ENCODE data around the gene RNF145. TPM values are rescaled to one million over a fixed set of nuclear protein-coding genes. Genes with fewer than 3 reads are reported as not detected.

RNF145 gene
- total RNA-seq, 1 donor from 2014 or later = 220 TPM

- TF ChIP-seq CTCF (IDR thresholded peaks at IDR 0.05) = no peak
- no peak overlapping the region for H3K4me3 ChIP-seq
- no peaks in the 10 kb centered on the region for H3K4me1 ChIP-seq
- intact Hi-C loops (cut with DNase I) = no loop called here
- no peaks in the 10 kb centered on the region for H3K36me3 ChIP-seq
- H3K27me3 ChIP-seq = no peaks in the 10 kb centered on the region
- H3K9me3 ChIP-seq = no peaks in the 10 kb centered on the region
- DNase-seq = no peak
- no peak for ATAC-seq
- H3K27ac ChIP-seq = no peak overlapping the region
These were observed 17.1 kb upstream of the RNF145 start for GRCh38 chr5:159226451-159226850.

DNA sequence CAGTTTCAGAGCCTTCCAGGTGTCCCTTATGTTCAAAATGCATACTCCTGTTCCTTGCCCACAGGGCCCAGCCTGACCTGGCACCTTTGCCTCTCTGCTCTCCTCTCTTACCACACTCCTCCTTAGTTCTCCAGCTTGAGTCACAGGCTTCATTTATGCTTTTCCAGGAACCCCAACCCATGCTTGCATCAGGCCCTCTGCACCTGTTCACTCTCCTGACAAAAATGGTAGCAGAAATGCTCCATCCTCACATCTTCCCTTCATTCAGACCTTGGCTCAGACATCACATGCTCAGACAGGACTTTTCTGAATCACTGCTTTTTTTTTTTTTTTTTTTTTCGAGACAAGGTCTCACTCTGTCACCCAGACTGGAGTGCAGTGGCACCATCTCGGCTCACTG is 15.1 kb upstream of the RNF145 start:
- no peak for TF ChIP-seq CTCF (IDR thresholded peaks at IDR 0.05)
- H3K36me3 ChIP-seq = no peaks in the 10 kb centered on the region
- H3K9me3 ChIP-seq = no peaks in the 10 kb centered on the region
- no peaks in the 10 kb centered on the region for H3K27me3 ChIP-seq
- no peaks in the 10 kb centered on the region for H3K4me1 ChIP-seq
- DNase-seq (no peak), ATAC-seq (no peak)
- no peak overlapping the region for H3K27ac ChIP-seq
- no peak overlapping the region for H3K4me3 ChIP-seq
- intact Hi-C loops (cut with DNase I) = no loop called here

GRCh38 chr5:159223469-159223868 is 14.1 kb upstream of the RNF145 start:
- TF ChIP-seq CTCF (IDR thresholded peaks at IDR 0.05) = no peak
- Histone ChIP-seq H3K4me1 (peaks cover 2% of the 10 kb centered on the region), H3K4me3 (no peak overlapping the region), H3K27ac (no peak overlapping the region), H3K27me3 (no peaks in the 10 kb centered on the region), H3K9me3 (no peaks in the 10 kb centered on the region), H3K36me3 (no peaks in the 10 kb centered on the region)
- intact Hi-C loops (cut with DNase I) = no loop called here
- ATAC-seq = no peak
- no peak for DNase-seq

DNA sequence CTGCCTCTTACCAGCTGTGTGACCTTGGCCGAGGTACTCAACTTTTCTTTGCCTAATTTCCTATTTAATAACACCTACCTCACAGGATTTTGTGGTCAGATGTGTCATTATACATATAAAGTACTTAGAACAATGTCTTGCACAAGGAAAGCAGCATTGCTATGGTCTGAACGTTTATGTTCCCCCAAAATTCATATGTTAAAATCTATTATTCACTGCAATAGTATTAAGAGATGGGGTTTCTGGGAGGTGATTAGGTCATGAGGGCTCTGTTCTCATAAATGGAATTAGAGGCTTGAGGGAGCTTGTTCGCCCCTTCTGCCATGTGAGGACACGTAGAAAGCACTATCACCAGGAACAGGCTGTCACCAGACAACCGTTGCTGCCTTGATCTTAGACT is 10.9 kb upstream of the RNF145 start:
- intact Hi-C loops (cut with DNase I) = no loop called here

GRCh38 chr5:159218595-159219023 is 9.3 kb upstream of the RNF145 start:
- no peak for TF ChIP-seq CTCF (IDR thresholded peaks at IDR 0.05)
- H3K9me3 ChIP-seq = no peaks in the 10 kb centered on the region
- intact Hi-C loops (cut with DNase I) = no loop called here
- DNase-seq = no peak
- H3K27me3 ChIP-seq = no peaks in the 10 kb centered on the region
- H3K27ac ChIP-seq = no peak overlapping the region
- H3K36me3 ChIP-seq = no peaks in the 10 kb centered on the region
- H3K4me3 ChIP-seq = no peak overlapping the region
- peaks cover 7% of the 10 kb centered on the region for H3K4me1 ChIP-seq
- no peak for ATAC-seq

More for the DNA sequence above, 10.9 kb upstream of the RNF145 start:
- Histone ChIP-seq H3K36me3 (no peaks in the 10 kb centered on the region), H3K4me1 (peaks cover 7% of the 10 kb centered on the region), H3K27me3 (no peaks in the 10 kb centered on the region), H3K4me3 (no peak overlapping the region), H3K9me3 (no peaks in the 10 kb centered on the region), H3K27ac (no peak overlapping the region)
- ATAC-seq (no peak), DNase-seq (no peak)
- TF ChIP-seq CTCF (IDR thresholded peaks at IDR 0.05) = no peak

DNA sequence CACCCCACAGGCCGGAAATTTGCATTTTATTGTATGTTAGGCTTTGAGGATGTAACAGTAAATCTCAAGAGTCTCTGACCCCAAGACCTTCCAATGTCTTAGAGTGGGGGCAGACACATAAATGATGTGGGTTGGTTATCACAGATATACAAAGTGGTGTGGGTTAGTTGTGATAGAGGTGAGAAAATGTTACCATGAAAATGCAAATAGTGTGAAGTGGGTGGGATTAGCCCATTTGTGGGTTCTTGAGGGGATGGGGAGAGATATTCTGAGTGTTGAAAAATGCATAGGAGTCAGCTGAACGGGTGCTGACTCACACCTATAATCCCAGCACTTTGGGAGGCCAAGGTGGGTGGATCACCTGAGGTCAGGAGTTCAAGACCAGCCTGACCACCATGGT is 7.9 kb upstream of the RNF145 start:
- Histone ChIP-seq H3K4me1 (peaks cover 7% of the 10 kb centered on the region), H3K9me3 (no peaks in the 10 kb centered on the region), H3K27me3 (no peaks in the 10 kb centered on the region), H3K27ac (no peak overlapping the region), H3K4me3 (no peak overlapping the region), H3K36me3 (no peaks in the 10 kb centered on the region)
- ATAC-seq (no peak), DNase-seq (no peak)
- intact Hi-C loops (cut with DNase I) = no loop called here
- TF ChIP-seq CTCF (IDR thresholded peaks at IDR 0.05) = no peak

All from upper lobe of right lung (tissue), 1 donor.